ENCODE data around the gene HMGXB4.
A peak's percentile ranks its signal among the peaks of the same experiment; 100 is the strongest.

HMGXB4 gene, protein sequence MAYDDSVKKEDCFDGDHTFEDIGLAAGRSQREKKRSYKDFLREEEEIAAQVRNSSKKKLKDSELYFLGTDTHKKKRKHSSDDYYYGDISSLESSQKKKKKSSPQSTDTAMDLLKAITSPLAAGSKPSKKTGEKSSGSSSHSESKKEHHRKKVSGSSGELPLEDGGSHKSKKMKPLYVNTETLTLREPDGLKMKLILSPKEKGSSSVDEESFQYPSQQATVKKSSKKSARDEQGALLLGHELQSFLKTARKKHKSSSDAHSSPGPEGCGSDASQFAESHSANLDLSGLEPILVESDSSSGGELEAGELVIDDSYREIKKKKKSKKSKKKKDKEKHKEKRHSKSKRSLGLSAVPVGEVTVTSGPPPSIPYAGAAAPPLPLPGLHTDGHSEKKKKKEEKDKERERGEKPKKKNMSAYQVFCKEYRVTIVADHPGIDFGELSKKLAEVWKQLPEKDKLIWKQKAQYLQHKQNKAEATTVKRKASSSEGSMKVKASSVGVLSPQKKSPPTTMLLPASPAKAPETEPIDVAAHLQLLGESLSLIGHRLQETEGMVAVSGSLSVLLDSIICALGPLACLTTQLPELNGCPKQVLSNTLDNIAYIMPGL
- total RNA-seq = 26.7 to 48.5 (median 41.5) reads per million in 9 experiments

DNA sequence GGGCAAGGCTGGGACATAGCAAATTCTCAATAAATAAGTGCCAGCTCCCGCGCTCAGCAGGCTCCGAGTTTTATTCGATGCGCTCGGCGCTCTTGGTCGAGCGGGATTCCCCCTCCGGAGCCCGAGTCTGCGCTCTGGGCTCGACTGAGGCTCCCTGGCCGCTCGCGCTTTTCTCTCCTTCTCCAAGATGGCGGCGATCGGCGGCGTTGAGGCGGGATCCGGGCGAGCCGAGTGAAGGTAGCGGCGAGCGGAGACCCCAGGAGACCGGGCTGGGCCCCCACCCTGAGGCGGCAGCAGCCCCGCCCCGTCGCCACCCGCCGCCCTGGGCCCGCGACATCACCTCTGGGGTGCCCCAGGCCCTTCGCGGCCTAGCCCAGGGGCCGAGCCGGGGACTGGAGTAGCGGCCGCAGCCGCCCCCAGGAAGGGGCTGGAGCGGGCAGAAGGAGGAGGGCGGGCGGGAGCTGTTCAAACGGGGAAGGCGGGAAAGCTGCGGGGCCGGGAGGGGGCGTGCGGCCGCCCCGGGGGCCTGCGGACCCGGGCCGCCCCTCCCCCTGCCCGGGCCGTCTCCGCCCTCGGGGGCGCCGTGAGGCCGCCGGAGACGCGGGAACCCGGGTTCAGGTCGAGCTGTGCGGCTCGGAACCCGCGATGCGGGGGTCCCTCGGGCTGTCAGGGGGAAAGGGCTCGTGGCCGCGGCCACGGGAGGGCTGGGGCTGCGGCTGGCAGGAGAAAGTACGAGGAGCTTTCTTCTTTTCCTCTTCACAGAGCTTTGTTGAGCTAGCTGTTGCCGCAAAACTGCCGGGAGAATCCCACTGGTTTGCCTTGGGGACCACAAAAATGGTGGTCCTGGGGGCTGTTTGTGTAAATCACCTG lies at the start of gene HMGXB4:
HMGXB4 (plus strand) TSS at position 173 of the 870 bp plus-strand sequence. CDS start 4,898 bp downstream, outside the sequence.
- Mint-ChIP-seq H3K4me1 (ENCODE audit: low read depth in 2 of 2) (peaks cover 16 to 18% of the 10 kb centered on the region in 2 donors), H3K9me3 (no peaks in the 10 kb centered on the region), H3K36me3 (ENCODE audit: insufficient read depth) (peaks cover 18% of the 10 kb centered on the region), H3K4me3 (peak within 1 kb of the TSS; percentile 84 to 85), H3K27ac (peak within 1 kb of the TSS; percentile 93 to 94), H3K27me3 (no peaks in the 10 kb centered on the region)
- peak; percentile 93 for ATAC-seq (replicated peaks)
- peak; percentile 80 to 83 (median 81) for DNase-seq

DNA sequence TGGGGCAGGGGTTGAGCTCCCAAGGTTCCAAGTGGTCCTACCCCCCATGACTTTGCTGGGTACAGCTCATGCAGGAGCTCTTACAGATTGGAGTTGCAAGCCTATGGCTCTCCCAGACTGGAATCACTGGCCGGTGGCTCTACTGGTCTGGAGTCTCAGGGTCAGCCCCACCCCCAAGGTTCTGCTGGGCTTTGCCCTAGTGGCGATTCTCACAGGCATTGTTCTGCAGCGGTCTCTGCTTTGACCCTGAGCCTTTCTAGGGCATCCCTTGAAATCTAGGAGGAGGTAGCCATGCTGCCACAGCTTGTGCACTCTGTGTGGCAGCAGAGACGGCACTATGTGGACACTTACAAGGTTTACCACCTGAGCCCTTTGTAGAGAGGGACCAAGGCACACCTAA lies 49.3 kb upstream of the HMGXB4 start:
- Mint-ChIP-seq H3K4me3 (no peak overlapping the region), H3K27me3 (peaks cover 54 to 86% of the 10 kb centered on the region in 2 donors), H3K9me3 (no peaks in the 10 kb centered on the region), H3K36me3 (ENCODE audit: insufficient read depth) (no peaks in the 10 kb centered on the region), H3K4me1 (ENCODE audit: low read depth in 2 of 2) (no peaks in the 10 kb centered on the region), H3K27ac (no peak overlapping the region)
- no peak for DNase-seq
- no peak for ATAC-seq (replicated peaks)

DNA sequence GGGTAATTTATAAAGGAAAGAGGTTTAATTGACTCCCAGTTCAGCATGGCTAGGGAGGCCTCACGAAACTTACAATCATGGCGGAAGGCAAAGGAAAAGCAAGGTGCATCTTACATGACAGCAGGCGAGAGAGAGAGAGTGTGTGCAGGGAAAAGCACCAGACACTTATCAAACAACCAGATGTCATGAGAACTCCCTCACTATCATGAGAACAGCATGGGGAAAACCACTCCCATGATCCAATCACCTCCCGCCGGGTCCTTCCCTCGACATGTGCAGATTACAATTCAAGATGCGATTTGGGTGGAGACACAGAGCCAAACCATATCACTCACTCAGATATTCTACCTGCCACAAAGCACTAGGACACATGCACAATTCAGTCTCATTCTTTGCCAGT lies 48.1 kb upstream of the HMGXB4 start:
- H3K27me3 Mint-ChIP-seq = peaks cover 52 to 86% of the 10 kb centered on the region in 2 donors
- H3K36me3 Mint-ChIP-seq (ENCODE audit: insufficient read depth) = no peaks in the 10 kb centered on the region
- no peak overlapping the region for H3K4me3 Mint-ChIP-seq
- H3K4me1 Mint-ChIP-seq (ENCODE audit: low read depth in 2 of 2) = no peaks in the 10 kb centered on the region
- H3K27ac Mint-ChIP-seq = no peak overlapping the region
- no peaks in the 10 kb centered on the region for H3K9me3 Mint-ChIP-seq
- ATAC-seq (replicated peaks) = no peak
- DNase-seq = no peak

DNA sequence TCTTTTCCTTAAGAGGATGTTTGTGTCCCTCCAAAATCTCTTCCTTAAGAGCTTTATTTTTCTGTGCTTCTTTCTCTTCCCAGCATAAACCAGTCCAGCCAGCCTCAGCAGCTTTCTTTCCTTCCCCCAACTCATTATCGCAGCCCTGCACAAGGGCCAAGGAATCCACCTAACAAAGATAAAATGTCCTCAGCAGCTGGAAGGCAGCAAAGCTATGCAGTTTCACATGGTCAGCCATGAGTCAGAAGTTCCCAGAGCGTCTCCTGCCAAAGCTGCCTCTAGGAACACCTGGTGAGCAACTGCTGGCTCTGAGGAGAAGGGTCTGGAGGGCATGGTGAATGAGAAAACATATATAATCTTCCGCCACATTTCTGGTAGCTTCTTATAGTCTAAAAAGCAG lies 45.3 kb upstream of the HMGXB4 start:
- ATAC-seq (replicated peaks) (no peak), DNase-seq (no peak)
- no peaks in the 10 kb centered on the region for H3K9me3 Mint-ChIP-seq
- no peak overlapping the region for H3K27ac Mint-ChIP-seq
- no peak overlapping the region for H3K4me3 Mint-ChIP-seq
- H3K4me1 Mint-ChIP-seq (ENCODE audit: low read depth in 2 of 2) = no peaks in the 10 kb centered on the region
- no peaks in the 10 kb centered on the region for H3K36me3 Mint-ChIP-seq (ENCODE audit: insufficient read depth)
- H3K27me3 Mint-ChIP-seq = peaks cover 49 to 75% of the 10 kb centered on the region in 2 donors

DNA sequence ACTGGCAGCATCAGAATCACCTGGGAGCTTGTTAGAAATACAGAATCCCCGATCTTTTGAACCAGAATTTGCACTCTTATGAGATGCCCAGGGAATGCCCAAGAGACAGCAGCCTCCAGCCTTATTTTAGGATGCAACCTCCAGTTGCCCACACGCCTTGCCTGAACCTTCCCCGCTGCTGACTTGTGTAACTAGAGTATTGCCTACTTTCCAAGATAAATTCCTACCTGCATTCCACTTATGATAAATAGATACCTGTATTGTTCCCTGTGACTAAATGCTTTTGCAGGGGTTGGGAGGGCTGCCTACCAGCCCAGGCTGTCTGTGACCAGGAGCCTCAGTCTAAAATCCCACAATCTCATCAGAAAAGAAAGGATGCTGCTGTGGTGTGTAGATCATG lies 44.3 kb upstream of the HMGXB4 start:
- no peak overlapping the region for H3K27ac Mint-ChIP-seq
- peaks cover 40 to 75% of the 10 kb centered on the region in 2 donors for H3K27me3 Mint-ChIP-seq
- no peaks in the 10 kb centered on the region for H3K4me1 Mint-ChIP-seq (ENCODE audit: low read depth in 2 of 2)
- no peak overlapping the region for H3K4me3 Mint-ChIP-seq
- no peaks in the 10 kb centered on the region for H3K36me3 Mint-ChIP-seq (ENCODE audit: insufficient read depth)
- H3K9me3 Mint-ChIP-seq = no peaks in the 10 kb centered on the region
- ATAC-seq (replicated peaks) (no peak), DNase-seq (no peak)

DNA sequence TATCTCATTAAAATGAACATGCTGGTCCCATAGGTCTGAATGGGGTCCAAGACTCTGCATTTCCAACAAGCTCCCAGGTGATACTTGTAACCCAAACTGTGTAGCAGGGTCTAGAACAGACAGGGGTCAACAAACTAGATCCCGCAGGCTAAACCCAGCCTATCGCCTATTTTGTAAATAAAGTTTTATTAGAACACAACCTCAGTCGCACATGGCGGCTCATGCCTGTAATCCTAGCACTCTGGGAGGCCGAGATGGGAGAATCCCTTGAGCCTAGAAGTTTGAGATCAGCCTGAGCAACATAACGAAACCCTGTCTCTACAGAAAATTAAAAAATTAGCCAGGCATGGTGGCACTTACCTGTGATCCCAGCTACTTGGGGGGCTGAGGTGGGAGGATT lies 42.3 kb upstream of the HMGXB4 start:
- Mint-ChIP-seq H3K9me3 (no peaks in the 10 kb centered on the region), H3K27ac (no peak overlapping the region), H3K4me3 (no peak overlapping the region), H3K27me3 (peaks cover 31 to 75% of the 10 kb centered on the region in 2 donors), H3K4me1 (ENCODE audit: low read depth in 2 of 2) (no peaks in the 10 kb centered on the region), H3K36me3 (ENCODE audit: insufficient read depth) (no peaks in the 10 kb centered on the region)
- ATAC-seq (replicated peaks) (no peak), DNase-seq (no peak)

DNA sequence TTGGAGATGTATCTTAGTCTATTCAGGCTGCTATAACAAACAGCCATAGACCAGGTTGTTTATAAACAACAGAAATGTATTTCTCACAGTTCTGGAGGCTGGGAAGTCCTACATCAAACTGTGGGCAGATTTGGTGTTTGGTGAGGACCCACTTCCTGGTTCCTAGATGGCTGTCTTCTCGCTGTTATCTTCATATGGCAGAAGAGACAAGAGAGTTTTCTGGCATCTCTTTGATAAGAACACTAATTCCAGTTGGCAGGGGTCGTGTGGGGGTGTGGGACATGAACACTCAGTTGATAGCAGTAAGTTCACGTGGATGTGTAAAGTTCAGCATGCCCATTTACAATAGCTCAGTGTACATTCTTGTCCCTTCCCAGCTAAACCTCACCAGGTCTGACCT lies 41.3 kb upstream of the HMGXB4 start:
- no peaks in the 10 kb centered on the region for H3K36me3 Mint-ChIP-seq (ENCODE audit: insufficient read depth)
- H3K27me3 Mint-ChIP-seq = peaks cover 29 to 67% of the 10 kb centered on the region in 2 donors
- no peak overlapping the region for H3K27ac Mint-ChIP-seq
- H3K9me3 Mint-ChIP-seq = no peaks in the 10 kb centered on the region
- ATAC-seq (replicated peaks) (no peak), DNase-seq (no peak)
- H3K4me1 Mint-ChIP-seq (ENCODE audit: low read depth in 2 of 2) = no peaks in the 10 kb centered on the region
- H3K4me3 Mint-ChIP-seq = no peak overlapping the region

DNA sequence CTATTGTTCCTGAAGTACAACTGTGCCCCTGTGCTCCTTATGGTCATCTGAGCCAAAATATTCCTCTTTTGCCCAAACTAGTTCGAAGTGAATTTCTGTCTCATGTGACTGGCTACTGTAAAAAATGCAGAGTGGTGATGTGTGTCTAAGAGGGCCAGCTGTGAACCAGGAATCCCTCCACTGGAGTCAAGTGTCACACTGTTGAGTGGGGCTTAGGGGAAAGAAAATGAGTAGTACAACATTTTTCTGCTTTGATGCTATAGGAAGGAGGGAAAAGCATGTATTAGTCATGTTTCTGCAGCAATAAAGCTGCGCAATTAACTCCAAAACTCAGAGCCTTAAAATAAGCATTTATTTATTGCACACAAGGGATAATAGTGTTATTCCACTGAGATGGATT lies 39.8 kb upstream of the HMGXB4 start:
- Mint-ChIP-seq H3K4me3 (no peak overlapping the region), H3K27ac (no peak overlapping the region), H3K4me1 (ENCODE audit: low read depth in 2 of 2) (no peaks in the 10 kb centered on the region), H3K27me3 (peaks cover 19 to 58% of the 10 kb centered on the region in 2 donors), H3K9me3 (no peaks in the 10 kb centered on the region), H3K36me3 (ENCODE audit: insufficient read depth) (no peaks in the 10 kb centered on the region)
- DNase-seq = no peak
- no peak for ATAC-seq (replicated peaks)

DNA sequence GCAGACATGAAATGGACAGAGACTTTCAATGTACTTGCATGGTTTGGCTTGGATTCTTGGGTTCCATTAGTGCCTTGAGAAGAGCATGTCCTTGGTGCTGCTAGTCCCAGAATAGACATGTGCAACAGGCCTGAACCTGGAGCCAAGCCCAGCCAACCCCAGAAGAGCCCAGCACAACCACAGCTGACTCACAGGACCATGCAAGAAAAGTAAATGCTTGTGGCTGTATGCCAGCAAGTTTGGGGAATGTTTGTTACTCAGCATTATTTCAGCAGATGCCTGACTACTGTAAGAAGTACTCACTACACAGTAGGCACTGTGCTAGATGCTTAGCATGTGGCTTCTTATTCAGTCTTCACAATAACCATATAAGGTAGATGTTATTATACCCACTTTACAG lies 39.2 kb upstream of the HMGXB4 start:
- H3K9me3 Mint-ChIP-seq = no peaks in the 10 kb centered on the region
- ATAC-seq (replicated peaks) (no peak), DNase-seq (no peak)
- no peaks in the 10 kb centered on the region for H3K4me1 Mint-ChIP-seq (ENCODE audit: low read depth in 2 of 2)
- H3K4me3 Mint-ChIP-seq = no peak overlapping the region
- no peak overlapping the region for H3K27ac Mint-ChIP-seq
- H3K36me3 Mint-ChIP-seq (ENCODE audit: insufficient read depth) = no peaks in the 10 kb centered on the region
- peaks cover 19 to 58% of the 10 kb centered on the region in 2 donors for H3K27me3 Mint-ChIP-seq

DNA sequence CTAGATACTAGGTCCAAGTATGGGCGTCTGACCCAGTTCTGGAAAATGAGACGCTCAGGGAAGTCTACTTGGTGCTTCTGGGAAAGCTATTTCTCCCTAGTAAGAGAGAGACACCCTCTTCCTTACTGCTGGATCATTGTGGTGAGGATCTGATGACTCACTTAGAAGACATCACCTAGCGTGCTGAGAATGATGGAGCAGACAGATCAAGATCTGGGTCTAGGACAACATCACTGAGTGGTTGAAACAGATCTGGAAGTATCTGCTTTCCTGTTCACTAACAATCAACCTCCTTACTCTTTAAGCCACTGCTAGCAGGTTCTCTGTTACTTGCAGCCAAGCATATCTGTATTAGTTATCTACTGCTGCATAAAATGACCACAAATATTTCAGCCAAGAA lies 38.3 kb upstream of the HMGXB4 start:
- no peak for DNase-seq
- Mint-ChIP-seq H3K9me3 (no peaks in the 10 kb centered on the region), H3K4me1 (ENCODE audit: low read depth in 2 of 2) (no peaks in the 10 kb centered on the region), H3K27me3 (peaks cover 21 to 55% of the 10 kb centered on the region in 2 donors), H3K36me3 (ENCODE audit: insufficient read depth) (no peaks in the 10 kb centered on the region), H3K27ac (no peak overlapping the region), H3K4me3 (no peak overlapping the region)
- no peak for ATAC-seq (replicated peaks)

DNA sequence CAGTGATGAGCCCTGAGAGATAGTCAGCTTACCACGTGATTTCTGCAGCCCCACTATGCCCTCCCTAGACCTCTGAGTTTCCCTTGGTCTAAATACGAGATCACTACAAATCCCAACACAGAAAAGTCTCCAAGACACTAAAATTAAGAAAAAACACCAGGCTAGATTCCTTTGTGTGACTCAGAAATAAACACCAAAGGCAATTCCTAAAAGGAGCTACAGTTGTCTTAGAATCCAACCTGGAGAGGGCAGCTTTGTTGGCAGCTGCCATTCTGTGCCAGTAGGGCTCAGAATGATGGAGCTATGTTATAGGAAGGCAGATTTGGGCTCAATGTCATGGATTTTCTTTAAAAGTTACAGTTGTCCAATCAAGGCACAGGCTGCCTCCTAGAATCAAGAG lies 37.1 kb upstream of the HMGXB4 start:
- H3K9me3 Mint-ChIP-seq = no peaks in the 10 kb centered on the region
- H3K4me1 Mint-ChIP-seq (ENCODE audit: low read depth in 2 of 2) = no peaks in the 10 kb centered on the region
- no peak overlapping the region for H3K27ac Mint-ChIP-seq
- H3K4me3 Mint-ChIP-seq = no peak overlapping the region
- ATAC-seq (replicated peaks) = no peak
- no peaks in the 10 kb centered on the region for H3K36me3 Mint-ChIP-seq (ENCODE audit: insufficient read depth)
- H3K27me3 Mint-ChIP-seq = peaks cover 33 to 62% of the 10 kb centered on the region in 2 donors
- DNase-seq = no peak

DNA sequence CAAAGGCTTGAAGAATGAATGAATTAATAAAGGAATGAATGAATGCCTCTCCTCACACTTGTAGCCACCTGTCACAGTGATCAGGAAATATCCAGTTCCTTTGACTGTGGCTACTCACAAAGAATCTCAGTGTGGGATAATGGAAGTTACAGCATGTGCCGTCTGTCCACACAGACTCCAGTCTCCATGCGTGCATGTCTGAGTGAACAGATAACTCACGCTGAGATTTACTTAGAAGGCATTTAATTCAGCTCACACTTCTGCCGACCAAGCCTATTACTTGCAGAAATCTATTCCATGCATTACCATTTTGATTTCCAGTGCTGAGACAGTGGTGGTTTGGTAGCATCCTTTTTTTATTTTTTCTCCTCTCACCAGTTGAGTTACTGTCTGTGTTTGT lies 32.3 kb upstream of the HMGXB4 start:
- ATAC-seq (replicated peaks) = no peak

DNA sequence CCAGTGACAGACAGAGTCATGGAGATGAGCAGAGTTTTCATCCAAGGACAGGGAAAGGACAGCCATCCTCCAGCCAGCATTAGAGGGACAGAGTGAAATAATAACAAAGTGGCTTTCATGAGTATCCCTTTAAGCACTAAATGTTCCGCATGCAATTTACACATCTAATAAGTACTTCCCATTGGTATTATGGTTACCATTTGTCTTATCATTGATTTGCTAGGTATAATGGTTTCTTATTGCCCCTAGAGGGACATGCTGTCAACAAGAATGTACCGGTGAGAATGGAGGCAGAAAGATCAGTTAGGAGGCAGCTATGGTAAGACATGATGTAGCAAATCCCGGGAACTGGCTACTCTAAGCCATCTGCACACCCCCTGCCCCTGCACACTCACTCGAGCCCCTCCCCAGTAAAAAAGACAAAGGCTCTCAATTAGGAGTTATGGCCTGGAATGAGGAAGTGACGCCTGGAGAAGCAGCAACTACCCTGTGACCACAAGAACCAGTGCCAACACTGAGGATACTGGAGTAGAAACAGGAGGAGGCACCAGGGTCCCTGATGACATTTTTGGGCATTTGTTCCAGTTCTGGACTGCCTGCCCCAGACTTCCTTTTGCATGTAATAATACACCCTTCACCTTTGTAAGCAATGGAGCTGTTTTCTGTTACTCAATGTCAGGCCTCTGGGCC lies 30.2 kb upstream of the HMGXB4 start:
- no peaks in the 10 kb centered on the region for H3K9me3 Mint-ChIP-seq
- no peak for DNase-seq
- ATAC-seq (replicated peaks) = no peak
- H3K4me1 Mint-ChIP-seq (ENCODE audit: low read depth in 2 of 2) = peaks cover 5 to 6% of the 10 kb centered on the region in 2 donors
- no peaks in the 10 kb centered on the region for H3K36me3 Mint-ChIP-seq (ENCODE audit: insufficient read depth)
- H3K4me3 Mint-ChIP-seq = no peak overlapping the region
- H3K27ac Mint-ChIP-seq = no peak overlapping the region
- H3K27me3 Mint-ChIP-seq = peaks cover 67 to 83% of the 10 kb centered on the region in 2 donors

More for the DNA sequence above, 32.3 kb upstream of the HMGXB4 start:
- no peak for DNase-seq
- Mint-ChIP-seq H3K36me3 (ENCODE audit: insufficient read depth) (no peaks in the 10 kb centered on the region), H3K9me3 (no peaks in the 10 kb centered on the region), H3K27me3 (peaks cover 60 to 74% of the 10 kb centered on the region in 2 donors), H3K4me3 (no peak overlapping the region), H3K4me1 (ENCODE audit: low read depth in 2 of 2) (no peaks in the 10 kb centered on the region), H3K27ac (no peak overlapping the region)
